Measurements from ENCODE around the gene CYP26C1. TPM values are rescaled to one million over a fixed set of nuclear protein-coding genes. Genes with fewer than 3 reads are reported as not detected.

Gene CYP26C1
- total RNA-seq, 2 donors from 2014 or later, result 0.09 to 1.1 TPM

DNA sequence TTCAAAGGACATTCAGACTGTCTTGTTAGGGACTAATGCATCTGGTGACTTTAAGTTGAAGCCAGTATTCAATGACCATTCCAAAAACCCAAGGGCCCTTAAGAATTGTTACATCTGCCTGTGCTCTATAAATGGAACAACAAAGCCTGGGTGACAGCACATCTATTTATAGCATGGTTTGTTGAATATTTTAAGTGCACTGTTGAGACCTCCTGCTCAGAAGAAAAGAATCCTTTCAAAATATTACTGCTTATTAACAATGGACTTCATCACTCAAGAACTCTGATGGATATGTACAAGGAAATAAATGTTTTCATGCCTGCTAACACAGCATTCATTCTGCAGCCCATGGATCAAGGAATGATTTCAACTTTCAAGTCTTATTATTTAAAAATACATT lies 33.1 kb upstream of the CYP26C1 start:
- TF ChIP-seq POLR2AphosphoS5 (IDR thresholded peaks at IDR 0.05), result no peak
- TF ChIP-seq POLR2A (IDR thresholded peaks at IDR 0.05), result no peak
- TF ChIP-seq CTCF (IDR thresholded peaks at IDR 0.05), result no peak
- H3K4me3 ChIP-seq, result no peak overlapping the region
- H3K9me3 ChIP-seq, result no peaks in the 10 kb centered on the region
- no peak for DNase-seq (ENCODE audit: low spot score)
- H3K4me1 ChIP-seq (replicated peaks), result no peaks in the 10 kb centered on the region
- intact Hi-C loops (cut with DNase I), result no loop called here
- no peaks in the 10 kb centered on the region for H3K27me3 ChIP-seq (replicated peaks; ENCODE audit: insufficient read depth)
- H3K27ac ChIP-seq, result no peak overlapping the region
- H3K36me3 ChIP-seq, result no peaks in the 10 kb centered on the region

DNA sequence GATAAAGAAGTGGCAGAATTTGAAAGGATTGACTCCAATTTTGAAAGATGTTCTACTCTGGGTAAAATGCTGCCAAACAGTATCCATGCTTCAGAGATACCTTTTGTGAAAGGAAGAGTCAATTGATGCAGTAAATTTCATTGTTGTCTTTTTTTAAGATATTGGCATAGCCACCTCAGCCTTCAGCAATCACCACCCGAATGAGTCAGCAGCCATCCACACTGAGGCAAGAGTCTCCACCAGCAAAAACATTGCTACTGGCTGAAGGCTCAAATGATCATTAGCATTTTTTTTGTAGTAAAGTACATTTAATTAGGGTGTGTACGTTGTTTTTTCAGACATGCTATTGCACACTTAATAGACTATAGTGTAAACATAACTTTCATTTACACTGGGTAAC lies 31.7 kb upstream of the CYP26C1 start:
- no peak for DNase-seq (ENCODE audit: low spot score)
- intact Hi-C loops (cut with DNase I), result no loop called here
- no peak for TF ChIP-seq CTCF (IDR thresholded peaks at IDR 0.05)
- no peak for TF ChIP-seq POLR2A (IDR thresholded peaks at IDR 0.05)
- TF ChIP-seq POLR2AphosphoS5 (IDR thresholded peaks at IDR 0.05), result no peak
- Histone ChIP-seq H3K36me3 (no peaks in the 10 kb centered on the region), H3K4me3 (no peak overlapping the region), H3K27me3 (replicated peaks; ENCODE audit: insufficient read depth) (no peaks in the 10 kb centered on the region), H3K9me3 (no peaks in the 10 kb centered on the region), H3K27ac (no peak overlapping the region), H3K4me1 (replicated peaks) (no peaks in the 10 kb centered on the region)
- 65% methylated on average over 2 of the region's 2 CpGs for WGBS

DNA sequence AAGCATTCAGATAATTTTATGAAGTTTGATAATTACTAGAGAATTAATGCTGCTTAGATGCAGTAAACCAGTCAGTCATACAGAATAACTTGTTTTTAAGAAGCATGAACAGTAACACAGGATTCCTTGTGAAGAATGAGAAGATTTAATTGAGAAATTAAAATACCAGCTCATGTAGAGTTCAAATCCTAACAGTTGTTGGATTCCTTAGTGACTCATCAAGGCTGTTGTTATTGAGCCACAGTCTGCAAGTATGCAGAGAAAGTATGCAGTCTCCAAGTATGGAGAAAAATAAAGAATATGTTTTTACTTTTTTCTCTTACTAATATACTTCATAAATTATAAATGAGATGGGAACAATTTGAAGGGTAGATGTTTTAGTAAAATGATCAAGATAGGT lies 30.2 kb upstream of the CYP26C1 start:
- Histone ChIP-seq H3K36me3 (no peaks in the 10 kb centered on the region), H3K27me3 (replicated peaks; ENCODE audit: insufficient read depth) (no peaks in the 10 kb centered on the region), H3K4me3 (no peak overlapping the region), H3K9me3 (no peaks in the 10 kb centered on the region), H3K4me1 (replicated peaks) (no peaks in the 10 kb centered on the region), H3K27ac (no peak overlapping the region)
- TF ChIP-seq POLR2AphosphoS5 (IDR thresholded peaks at IDR 0.05) (no peak), CTCF (IDR thresholded peaks at IDR 0.05) (no peak), POLR2A (IDR thresholded peaks at IDR 0.05) (no peak)
- intact Hi-C loops (cut with DNase I), result no loop called here
- no peak for DNase-seq (ENCODE audit: low spot score)

- DNase-seq (ENCODE audit: low spot score), result no peak
- H3K9me3 ChIP-seq, result no peaks in the 10 kb centered on the region
- TF ChIP-seq CTCF (IDR thresholded peaks at IDR 0.05) (no peak), POLR2AphosphoS5 (IDR thresholded peaks at IDR 0.05) (no peak), POLR2A (IDR thresholded peaks at IDR 0.05) (no peak)
- no peak overlapping the region for H3K4me3 ChIP-seq
- no peaks in the 10 kb centered on the region for H3K4me1 ChIP-seq (replicated peaks)
- 85% methylated on average over 5 of the region's 5 CpGs for WGBS
- H3K36me3 ChIP-seq, result no peaks in the 10 kb centered on the region
- no peaks in the 10 kb centered on the region for H3K27me3 ChIP-seq (replicated peaks; ENCODE audit: insufficient read depth)
- intact Hi-C loops (cut with DNase I), result no loop called here
- no peak overlapping the region for H3K27ac ChIP-seq
These were observed 28.3 kb upstream of the CYP26C1 start for GRCh38 chr10:93032105-93032808.

DNA sequence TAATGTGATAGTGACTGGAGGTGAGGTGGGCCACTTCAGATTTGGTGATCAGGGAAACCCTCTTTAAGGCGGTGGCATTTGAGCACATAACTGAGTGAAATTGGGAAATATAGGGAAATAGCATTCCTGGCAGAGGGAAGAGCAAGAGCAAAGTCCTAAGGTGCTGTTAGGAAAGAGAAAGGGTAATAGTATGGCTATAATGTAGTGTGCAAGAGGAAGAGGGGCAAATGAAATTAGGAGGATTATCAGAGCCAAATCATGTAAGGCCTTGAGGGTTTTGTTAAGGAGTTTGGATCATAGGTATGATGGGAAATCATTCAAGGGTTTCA lies 27.8 kb upstream of the CYP26C1 start:
- no peaks in the 10 kb centered on the region for H3K27me3 ChIP-seq (replicated peaks; ENCODE audit: insufficient read depth)
- 98% methylated on average over 1 of the region's 1 CpG for WGBS
- DNase-seq (ENCODE audit: low spot score), result no peak
- intact Hi-C loops (cut with DNase I), result no loop called here
- no peak overlapping the region for H3K4me3 ChIP-seq
- TF ChIP-seq POLR2AphosphoS5 (IDR thresholded peaks at IDR 0.05), result no peak
- no peak for TF ChIP-seq POLR2A (IDR thresholded peaks at IDR 0.05)
- no peak for TF ChIP-seq CTCF (IDR thresholded peaks at IDR 0.05)
- no peaks in the 10 kb centered on the region for H3K36me3 ChIP-seq
- no peaks in the 10 kb centered on the region for H3K4me1 ChIP-seq (replicated peaks)
- H3K27ac ChIP-seq, result no peak overlapping the region
- H3K9me3 ChIP-seq, result no peaks in the 10 kb centered on the region
